ENCODE results near the gene FRMD1. TPM values are rescaled to one million over a fixed set of nuclear protein-coding genes. Genes with fewer than 3 reads are reported as not detected.

FRMD1 gene
- total RNA-seq, 4 donors from 2014 or later: 1.0 TPM; not detected in 3

DNA sequence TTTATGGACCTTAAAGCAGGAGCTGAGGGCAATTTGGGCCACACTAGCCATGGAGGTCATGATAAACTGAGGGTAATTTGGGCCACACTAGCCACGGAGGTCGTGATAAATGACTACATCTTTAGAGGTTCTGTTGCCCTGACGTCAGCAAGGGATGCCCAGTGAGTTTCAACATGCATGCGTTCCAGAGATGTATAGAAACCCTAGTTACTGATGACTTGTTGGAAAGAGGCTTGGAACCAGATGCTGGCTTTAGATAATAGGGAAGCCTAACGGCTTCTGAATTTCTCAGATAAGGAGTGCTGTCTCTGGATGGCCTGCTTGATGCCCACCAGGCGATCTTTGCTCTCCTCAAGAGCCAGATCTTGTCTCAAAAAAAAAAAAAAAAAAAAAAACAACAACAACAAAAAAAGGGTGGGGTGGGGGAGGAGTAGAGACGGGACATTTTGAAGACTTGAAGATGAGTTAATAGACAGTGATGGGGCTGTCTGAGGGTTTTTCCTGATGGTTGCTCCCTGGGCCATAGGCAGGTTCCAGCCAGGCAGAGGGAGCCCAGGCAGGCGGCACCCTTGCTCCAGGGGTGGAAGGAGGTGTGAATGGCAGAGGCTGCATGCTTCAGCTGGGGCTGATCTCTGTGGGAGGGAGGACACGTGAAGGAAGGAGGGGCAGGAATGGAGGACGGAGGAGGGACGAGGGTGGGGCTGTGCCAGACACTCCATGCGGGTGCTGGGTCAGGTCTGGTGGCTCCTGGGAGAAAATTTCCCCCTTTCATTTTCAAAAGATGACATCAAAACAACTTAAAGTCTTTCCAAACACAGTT, 27.0 kb upstream of the FRMD1 start:
- DNase-seq: peak in 1 of 2 donors; percentile 35
- Histone ChIP-seq H3K4me3 (no peak overlapping the region), H3K4me1 (peaks cover 0 to 8% of the 10 kb centered on the region in 2 donors), H3K27ac (no peak overlapping the region), H3K36me3 (no peaks in the 10 kb centered on the region), H3K9me3 (no peaks in the 10 kb centered on the region), H3K27me3 (no peaks in the 10 kb centered on the region)
- TF ChIP-seq, protein P1, sequence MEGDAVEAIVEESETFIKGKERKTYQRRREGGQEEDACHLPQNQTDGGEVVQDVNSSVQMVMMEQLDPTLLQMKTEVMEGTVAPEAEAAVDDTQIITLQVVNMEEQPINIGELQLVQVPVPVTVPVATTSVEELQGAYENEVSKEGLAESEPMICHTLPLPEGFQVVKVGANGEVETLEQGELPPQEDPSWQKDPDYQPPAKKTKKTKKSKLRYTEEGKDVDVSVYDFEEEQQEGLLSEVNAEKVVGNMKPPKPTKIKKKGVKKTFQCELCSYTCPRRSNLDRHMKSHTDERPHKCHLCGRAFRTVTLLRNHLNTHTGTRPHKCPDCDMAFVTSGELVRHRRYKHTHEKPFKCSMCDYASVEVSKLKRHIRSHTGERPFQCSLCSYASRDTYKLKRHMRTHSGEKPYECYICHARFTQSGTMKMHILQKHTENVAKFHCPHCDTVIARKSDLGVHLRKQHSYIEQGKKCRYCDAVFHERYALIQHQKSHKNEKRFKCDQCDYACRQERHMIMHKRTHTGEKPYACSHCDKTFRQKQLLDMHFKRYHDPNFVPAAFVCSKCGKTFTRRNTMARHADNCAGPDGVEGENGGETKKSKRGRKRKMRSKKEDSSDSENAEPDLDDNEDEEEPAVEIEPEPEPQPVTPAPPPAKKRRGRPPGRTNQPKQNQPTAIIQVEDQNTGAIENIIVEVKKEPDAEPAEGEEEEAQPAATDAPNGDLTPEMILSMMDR (IDR thresholded peaks at IDR 0.05): no peak
- TF ChIP-seq POLR2A (IDR thresholded peaks at IDR 0.05): no peak
- intact Hi-C loops (cut with DNase I; ENCODE audit: low total_unique reads): no loop called here

DNA sequence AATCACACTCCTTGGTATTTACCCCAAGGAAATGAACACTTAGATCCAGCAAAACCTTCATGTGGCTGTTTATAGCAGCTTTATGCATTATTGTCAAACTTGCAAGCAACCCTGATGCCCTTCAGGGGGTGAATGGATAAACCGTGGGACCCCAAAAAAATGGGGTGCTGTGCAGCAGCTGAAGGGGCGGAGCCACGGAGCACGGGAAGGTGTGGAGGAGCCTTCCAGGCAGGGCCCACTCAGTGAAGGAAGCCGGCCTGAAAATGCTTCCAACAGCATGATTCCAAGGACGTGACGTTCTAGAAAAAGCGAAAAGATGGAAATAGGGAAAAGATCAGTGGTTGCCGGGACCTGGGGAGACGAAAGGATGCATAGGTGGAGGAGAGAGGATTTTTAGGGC, 25.6 kb upstream of the FRMD1 start:
- Histone ChIP-seq H3K4me3 (no peak overlapping the region), H3K36me3 (no peaks in the 10 kb centered on the region), H3K27me3 (peaks cover 0 to 8% of the 10 kb centered on the region in 2 donors), H3K4me1 (peaks cover 0 to 9% of the 10 kb centered on the region in 2 donors), H3K9me3 (no peaks in the 10 kb centered on the region), H3K27ac (no peak overlapping the region)
- no peak for DNase-seq
- intact Hi-C loops (cut with DNase I; ENCODE audit: low total_unique reads): no loop called here
- no peak for TF ChIP-seq POLR2A (IDR thresholded peaks at IDR 0.05)

DNA sequence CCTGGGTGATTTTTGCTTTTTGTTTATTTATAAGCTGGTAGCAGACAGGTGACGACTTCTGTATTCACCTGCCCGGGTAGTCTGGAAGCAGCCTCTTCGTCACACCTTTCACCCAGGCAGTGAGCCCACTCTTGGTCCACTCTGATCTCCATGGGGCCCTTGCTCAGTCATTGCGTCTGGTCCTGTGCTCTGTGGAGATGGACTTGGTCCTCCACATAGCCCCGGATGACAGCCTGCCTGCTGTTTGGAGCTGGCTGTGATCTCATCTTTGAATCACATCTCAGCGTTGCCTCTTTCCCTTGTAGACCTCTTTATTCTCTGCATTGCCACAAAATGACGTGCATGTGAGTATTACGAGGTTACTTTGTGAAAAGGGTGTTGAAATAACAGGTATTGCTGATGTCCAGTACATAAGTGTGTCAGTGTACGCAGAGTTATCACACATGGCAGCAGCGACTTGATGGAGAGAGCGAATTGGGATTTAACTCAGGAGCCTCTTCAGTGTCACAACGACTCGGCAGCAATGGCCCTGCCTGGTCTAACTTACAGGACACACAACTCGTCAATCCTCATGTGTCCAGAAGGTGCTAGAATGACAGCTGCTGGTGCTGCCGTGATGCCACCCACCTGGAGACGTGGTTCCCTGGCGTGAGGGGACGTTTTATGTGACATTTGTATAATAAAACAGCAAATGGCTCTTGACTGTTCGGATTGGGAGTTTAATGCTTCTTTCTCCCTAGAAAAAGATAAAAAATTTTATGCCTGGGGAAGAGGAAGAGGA, 24.2 kb upstream of the FRMD1 start:
- H3K27me3 ChIP-seq: peaks cover 0 to 8% of the 10 kb centered on the region in 2 donors
- no peaks in the 10 kb centered on the region for H3K9me3 ChIP-seq
- no peak overlapping the region for H3K27ac ChIP-seq
- TF ChIP-seq, protein P1 (IDR thresholded peaks at IDR 0.05): no peak
- no peak for TF ChIP-seq POLR2A (IDR thresholded peaks at IDR 0.05)
- H3K4me3 ChIP-seq: no peak overlapping the region
- DNase-seq: no peak
- peaks cover 0 to 9% of the 10 kb centered on the region in 2 donors for H3K4me1 ChIP-seq
- intact Hi-C loops (cut with DNase I; ENCODE audit: low total_unique reads): no loop called here
- no peaks in the 10 kb centered on the region for H3K36me3 ChIP-seq

DNA sequence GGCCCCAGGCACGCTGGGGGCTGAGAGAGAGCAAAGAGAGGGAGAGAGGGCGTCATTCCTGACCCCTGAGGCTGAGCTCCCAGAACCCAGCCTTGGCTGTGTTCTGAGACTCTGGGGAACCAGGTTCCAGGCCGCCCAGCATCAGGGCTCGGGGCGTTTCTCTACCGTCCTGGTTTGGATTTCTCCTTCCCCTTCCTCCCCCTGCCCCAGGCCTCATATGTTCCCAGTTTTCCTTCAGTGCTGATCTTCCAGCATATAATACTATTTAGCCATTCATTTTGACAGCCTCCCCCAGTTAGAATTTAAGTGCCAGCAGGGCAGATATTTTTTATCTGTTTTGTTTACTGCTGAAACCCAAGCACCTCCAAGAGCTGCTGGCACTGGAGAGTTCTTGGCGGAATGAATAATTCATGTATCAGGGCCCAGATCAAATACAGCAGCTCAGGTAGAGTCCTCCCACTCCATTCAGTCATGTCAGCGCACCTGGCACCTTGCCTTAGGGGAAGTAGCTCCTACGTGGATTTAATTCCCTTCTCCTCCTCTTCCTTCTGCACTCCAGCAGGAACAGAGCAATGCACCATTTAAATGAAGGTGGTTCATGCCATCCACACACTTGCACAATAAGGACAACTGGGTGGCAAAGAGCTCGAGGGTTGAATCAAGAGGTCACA, 23.4 kb upstream of the FRMD1 start:
- H3K36me3 ChIP-seq: no peaks in the 10 kb centered on the region
- H3K4me1 ChIP-seq: peaks cover 0 to 9% of the 10 kb centered on the region in 2 donors
- H3K9me3 ChIP-seq: no peaks in the 10 kb centered on the region
- H3K27ac ChIP-seq: no peak overlapping the region
- no peak for TF ChIP-seq POLR2A (IDR thresholded peaks at IDR 0.05)
- peaks cover 0 to 8% of the 10 kb centered on the region in 2 donors for H3K27me3 ChIP-seq
- no peak for DNase-seq
- H3K4me3 ChIP-seq: no peak overlapping the region
- intact Hi-C loops (cut with DNase I; ENCODE audit: low total_unique reads): no loop called here

DNA sequence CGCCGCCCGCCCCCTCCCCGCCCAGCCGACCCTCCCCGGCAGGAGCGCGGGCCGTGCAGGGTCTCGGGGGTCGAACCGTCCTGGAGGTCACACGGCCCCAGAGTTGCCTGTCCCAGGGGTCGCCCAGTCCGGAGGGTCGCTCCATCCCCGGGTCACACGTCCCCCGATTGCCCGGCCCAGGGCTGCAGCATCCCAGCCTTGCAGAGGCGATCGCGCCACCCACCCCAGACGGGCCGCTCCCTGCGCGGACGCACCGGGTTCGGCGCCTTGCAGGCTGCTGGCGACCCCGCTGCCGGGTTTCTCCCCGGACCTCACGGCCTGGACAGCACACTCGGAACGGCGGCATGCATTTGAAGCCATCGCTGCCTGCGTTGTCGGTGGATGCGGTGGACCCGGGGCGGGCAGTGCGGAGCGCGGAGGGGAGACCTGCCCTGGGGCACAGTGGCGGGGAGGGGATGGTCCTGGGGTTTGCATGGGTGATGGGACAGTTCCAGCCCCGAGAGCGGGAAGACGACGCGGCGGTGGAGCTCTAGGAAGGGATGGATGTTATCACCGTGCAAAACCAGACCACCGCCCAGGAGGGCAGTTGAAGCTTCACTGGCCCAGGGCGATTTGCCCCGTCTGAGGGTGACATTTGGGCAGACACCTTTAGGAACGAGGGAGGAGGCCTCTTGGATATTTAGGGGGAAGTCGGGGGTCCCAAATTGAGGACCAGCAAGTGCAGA, 22.7 kb upstream of the FRMD1 start:
- H3K9me3 ChIP-seq: no peaks in the 10 kb centered on the region
- no peak overlapping the region for H3K4me3 ChIP-seq
- intact Hi-C loops (cut with DNase I; ENCODE audit: low total_unique reads): no loop called here
- peaks cover 0 to 9% of the 10 kb centered on the region in 2 donors for H3K4me1 ChIP-seq
- TF ChIP-seq POLR2A (IDR thresholded peaks at IDR 0.05): no peak
- TF ChIP-seq, protein P1 (IDR thresholded peaks at IDR 0.05): no peak
- H3K27me3 ChIP-seq: peaks cover 0 to 8% of the 10 kb centered on the region in 2 donors
- DNase-seq: no peak
- no peak overlapping the region for H3K27ac ChIP-seq
- no peaks in the 10 kb centered on the region for H3K36me3 ChIP-seq
